ENCODE measurements around the gene SPECC1L.

Gene SPECC1L

GRCh38 chr22:24410110-24410856 is 139.7 kb downstream of the SPECC1L start:
- no peak overlapping the region for H3K9ac ChIP-seq (ENCODE audit: low read length)

DNA sequence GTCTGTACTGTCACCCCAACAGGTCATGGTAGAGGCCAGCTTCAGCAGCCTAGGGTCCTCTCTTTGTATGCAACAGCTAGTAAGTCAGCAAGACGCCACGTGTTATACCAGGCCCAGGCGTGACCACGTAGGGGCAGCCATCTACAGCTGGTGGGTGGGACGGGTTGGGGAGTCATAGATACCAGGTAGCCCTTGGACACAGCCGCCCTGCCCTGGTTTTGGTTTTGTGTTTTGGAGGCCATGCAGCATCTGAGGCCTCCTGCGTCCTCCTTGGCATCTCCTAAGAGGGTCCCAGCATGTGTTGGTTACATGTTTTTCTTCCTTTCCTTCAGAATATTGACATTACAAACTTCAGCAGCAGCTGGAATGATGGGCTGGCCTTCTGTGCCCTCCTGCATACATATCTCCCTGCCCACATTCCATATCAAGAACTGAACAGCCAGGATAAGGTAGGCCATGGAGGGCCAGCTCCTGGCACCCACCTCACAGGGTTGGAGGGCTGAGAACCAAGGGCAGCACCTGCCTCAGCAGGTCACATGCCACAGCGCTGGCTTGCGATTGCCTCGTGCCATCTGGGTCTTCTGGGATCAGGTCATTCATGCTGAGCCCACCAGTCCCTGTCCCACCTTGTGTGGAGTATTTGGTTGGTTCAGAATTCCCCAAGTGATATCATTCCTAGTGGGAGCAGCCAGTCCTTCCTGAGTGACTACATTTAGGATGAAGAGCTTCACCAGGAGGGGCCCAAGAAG is 140.8 kb downstream of the SPECC1L start:
- Histone ChIP-seq H3K27me3 (ENCODE audit: control insufficient read depth, insufficient read depth, low read length) (no peaks in the 10 kb centered on the region), H3K4me1 (ENCODE audit: control insufficient read depth, insufficient read depth, low read length) (no peaks in the 10 kb centered on the region), H3K9ac (ENCODE audit: low read length) (no peak overlapping the region), H3K9me3 (ENCODE audit: control insufficient read depth, low read length) (no peaks in the 10 kb centered on the region), H3K4me3 (ENCODE audit: low read length) (no peak overlapping the region), H3K36me3 (ENCODE audit: control insufficient read depth, insufficient read depth, low read length) (peaks cover 10% of the 10 kb centered on the region)

More at GRCh38 chr22:24410110-24410856, 139.7 kb downstream of the SPECC1L start:
- Histone ChIP-seq H3K36me3 (ENCODE audit: control insufficient read depth, insufficient read depth, low read length) (peaks cover 10% of the 10 kb centered on the region), H3K27me3 (ENCODE audit: control insufficient read depth, insufficient read depth, low read length) (no peaks in the 10 kb centered on the region), H3K4me3 (ENCODE audit: low read length) (no peak overlapping the region), H3K4me1 (ENCODE audit: control insufficient read depth, insufficient read depth, low read length) (no peaks in the 10 kb centered on the region), H3K9me3 (ENCODE audit: control insufficient read depth, low read length) (no peaks in the 10 kb centered on the region)

GRCh38 chr22:24412274-24412673 is 141.6 kb downstream of the SPECC1L start:
- Histone ChIP-seq H3K9me3 (ENCODE audit: control insufficient read depth, low read length) (no peaks in the 10 kb centered on the region), H3K36me3 (ENCODE audit: control insufficient read depth, insufficient read depth, low read length) (peaks cover 10% of the 10 kb centered on the region), H3K27me3 (ENCODE audit: control insufficient read depth, insufficient read depth, low read length) (no peaks in the 10 kb centered on the region), H3K4me3 (ENCODE audit: low read length) (no peak overlapping the region), H3K4me1 (ENCODE audit: control insufficient read depth, insufficient read depth, low read length) (no peaks in the 10 kb centered on the region), H3K9ac (ENCODE audit: low read length) (no peak overlapping the region)

DNA sequence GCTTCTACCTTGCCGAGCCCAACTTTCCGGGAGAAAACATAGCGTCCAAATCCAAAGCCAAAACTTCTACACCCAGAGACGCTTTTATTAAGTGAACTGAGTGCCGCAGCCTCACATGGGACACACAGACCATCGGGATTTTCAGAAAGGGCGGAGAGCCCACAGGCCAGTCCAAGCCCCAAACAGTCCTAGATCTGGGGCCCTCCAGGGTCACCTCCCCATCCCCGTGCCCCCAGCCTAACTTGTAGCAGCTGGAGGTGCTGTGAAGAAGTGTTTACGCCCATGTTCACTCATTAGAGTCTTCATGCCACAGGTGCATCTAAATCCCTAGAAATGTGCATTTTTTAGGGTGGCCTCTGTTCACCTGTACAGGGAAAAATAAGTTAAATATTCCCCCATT is 142.6 kb downstream of the SPECC1L start:
- Histone ChIP-seq H3K4me1 (ENCODE audit: control insufficient read depth, insufficient read depth, low read length) (no peaks in the 10 kb centered on the region), H3K9me3 (ENCODE audit: control insufficient read depth, low read length) (no peaks in the 10 kb centered on the region), H3K9ac (ENCODE audit: low read length) (no peak overlapping the region), H3K4me3 (ENCODE audit: low read length) (no peak overlapping the region), H3K36me3 (ENCODE audit: control insufficient read depth, insufficient read depth, low read length) (peaks cover 10% of the 10 kb centered on the region), H3K27me3 (ENCODE audit: control insufficient read depth, insufficient read depth, low read length) (no peaks in the 10 kb centered on the region)

GRCh38 chr22:24413736-24414385 is 143.2 kb downstream of the SPECC1L start:
- Histone ChIP-seq H3K9me3 (ENCODE audit: control insufficient read depth, low read length) (no peaks in the 10 kb centered on the region), H3K4me1 (ENCODE audit: control insufficient read depth, insufficient read depth, low read length) (no peaks in the 10 kb centered on the region), H3K36me3 (ENCODE audit: control insufficient read depth, insufficient read depth, low read length) (peaks cover 10% of the 10 kb centered on the region), H3K27me3 (ENCODE audit: control insufficient read depth, insufficient read depth, low read length) (no peaks in the 10 kb centered on the region), H3K9ac (ENCODE audit: low read length) (no peak overlapping the region), H3K4me3 (ENCODE audit: low read length) (no peak overlapping the region)

GRCh38 chr22:24414523-24414922 is 143.9 kb downstream of the SPECC1L start:
- no peaks in the 10 kb centered on the region for H3K4me1 ChIP-seq (ENCODE audit: control insufficient read depth, insufficient read depth, low read length)
- H3K9me3 ChIP-seq (ENCODE audit: control insufficient read depth, low read length), result no peaks in the 10 kb centered on the region
- no peaks in the 10 kb centered on the region for H3K27me3 ChIP-seq (ENCODE audit: control insufficient read depth, insufficient read depth, low read length)
- H3K9ac ChIP-seq (ENCODE audit: low read length), result no peak overlapping the region
- H3K36me3 ChIP-seq (ENCODE audit: control insufficient read depth, insufficient read depth, low read length), result peaks cover 10% of the 10 kb centered on the region
- no peak overlapping the region for H3K4me3 ChIP-seq (ENCODE audit: low read length)

DNA sequence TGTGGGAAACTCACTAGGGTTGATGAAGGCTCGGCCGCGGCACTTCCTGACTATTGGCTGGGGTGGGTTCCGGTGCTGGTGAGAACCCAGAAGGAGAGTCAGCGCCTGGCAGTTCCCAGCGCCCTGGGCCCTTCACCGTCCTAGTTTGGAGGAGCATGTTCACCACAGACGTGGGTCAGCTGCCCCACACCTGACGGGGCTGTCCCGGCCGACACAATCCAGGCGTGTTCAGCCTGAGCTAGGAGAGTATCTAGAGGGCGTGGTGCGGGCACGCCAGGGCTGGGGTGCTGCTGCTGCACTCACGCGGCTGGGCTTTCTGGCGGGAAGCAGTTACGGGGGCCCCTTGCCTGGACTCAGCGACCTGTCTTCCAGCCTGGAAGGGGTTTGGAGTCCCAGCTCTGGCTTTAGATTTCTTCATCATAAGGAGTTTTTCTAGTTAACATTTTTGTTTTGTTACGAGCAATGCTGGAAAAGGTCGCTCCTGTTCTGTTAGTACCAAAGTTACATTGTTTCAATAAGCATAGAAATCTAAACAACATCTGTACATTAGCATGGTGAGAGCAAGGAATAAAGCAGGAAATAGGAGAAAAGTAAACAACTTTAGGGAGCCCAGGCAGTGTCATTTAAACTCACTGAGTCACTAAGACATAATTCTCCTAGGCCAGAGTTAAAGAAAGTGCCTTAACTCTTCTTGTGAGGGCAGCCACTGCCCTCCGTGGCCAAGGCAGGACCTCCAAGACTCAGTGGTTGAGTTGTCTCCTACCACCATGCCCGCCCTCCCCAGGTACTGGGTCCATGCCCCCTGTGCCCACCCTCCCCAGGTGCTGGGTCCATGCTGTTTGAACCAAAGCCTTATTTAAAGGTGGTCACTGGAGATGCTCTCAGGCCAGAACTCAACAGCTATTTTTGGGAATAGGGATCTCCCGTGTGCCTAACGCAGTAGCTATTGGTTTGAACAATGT is 144.6 kb downstream of the SPECC1L start:
- Histone ChIP-seq H3K4me1 (ENCODE audit: control insufficient read depth, insufficient read depth, low read length) (no peaks in the 10 kb centered on the region), H3K27me3 (ENCODE audit: control insufficient read depth, insufficient read depth, low read length) (peaks cover 7% of the 10 kb centered on the region), H3K9me3 (ENCODE audit: control insufficient read depth, low read length) (no peaks in the 10 kb centered on the region), H3K36me3 (ENCODE audit: control insufficient read depth, insufficient read depth, low read length) (peaks cover 10% of the 10 kb centered on the region), H3K9ac (ENCODE audit: low read length) (no peak overlapping the region), H3K4me3 (ENCODE audit: low read length) (no peak overlapping the region)

DNA sequence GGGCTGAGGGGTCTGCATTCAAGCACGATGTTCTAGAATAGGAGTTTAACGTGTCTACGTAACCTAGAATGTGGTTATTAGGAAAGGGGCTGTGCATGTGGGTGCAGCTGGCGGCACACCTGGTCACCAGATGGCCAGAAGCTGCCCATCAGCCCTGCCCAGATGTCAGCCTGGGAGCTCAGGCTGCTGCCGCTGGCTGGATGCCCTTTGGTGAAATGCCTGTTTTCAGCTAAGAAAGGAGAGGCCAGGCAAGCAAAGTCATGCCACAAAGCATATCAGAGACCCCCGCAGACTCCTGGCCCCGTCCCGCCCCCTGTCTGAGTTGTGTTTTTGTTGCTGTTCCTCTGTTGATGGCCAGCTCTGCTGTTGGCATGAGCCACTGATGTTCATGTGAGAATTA is 145.5 kb downstream of the SPECC1L start:
- Histone ChIP-seq H3K4me1 (ENCODE audit: control insufficient read depth, insufficient read depth, low read length) (no peaks in the 10 kb centered on the region), H3K9me3 (ENCODE audit: control insufficient read depth, low read length) (no peaks in the 10 kb centered on the region), H3K4me3 (ENCODE audit: low read length) (no peak overlapping the region), H3K9ac (ENCODE audit: low read length) (no peak overlapping the region), H3K27me3 (ENCODE audit: control insufficient read depth, insufficient read depth, low read length) (peaks cover 14% of the 10 kb centered on the region), H3K36me3 (ENCODE audit: control insufficient read depth, insufficient read depth, low read length) (peaks cover 10% of the 10 kb centered on the region)

DNA sequence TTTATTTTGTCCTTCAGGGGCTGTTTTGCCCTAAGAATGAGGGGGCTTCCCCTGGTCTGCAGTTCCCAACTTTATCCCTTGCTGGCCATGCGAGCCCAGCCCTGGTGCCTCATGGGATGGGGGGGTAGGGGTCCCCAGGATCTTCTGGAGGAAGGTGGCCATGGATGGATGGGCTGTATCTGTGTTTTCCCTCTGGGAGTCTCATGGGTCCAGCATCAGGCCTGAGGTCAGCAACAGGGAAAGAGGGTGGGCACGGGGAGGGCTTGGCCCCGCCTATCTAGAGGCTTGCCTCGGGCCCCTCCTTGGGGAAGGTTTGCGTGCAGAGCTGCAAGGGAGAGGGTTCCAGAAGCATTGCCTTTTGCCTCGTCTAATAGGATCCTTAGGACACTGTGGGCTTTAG is 146.0 kb downstream of the SPECC1L start:
- no peak overlapping the region for H3K4me3 ChIP-seq (ENCODE audit: low read length)
- peaks cover 8% of the 10 kb centered on the region for H3K36me3 ChIP-seq (ENCODE audit: control insufficient read depth, insufficient read depth, low read length)

GRCh38 chr22:24417200-24417599 is 146.6 kb downstream of the SPECC1L start:
- no peaks in the 10 kb centered on the region for H3K4me1 ChIP-seq (ENCODE audit: control insufficient read depth, insufficient read depth, low read length)
- peaks cover 23% of the 10 kb centered on the region for H3K27me3 ChIP-seq (ENCODE audit: control insufficient read depth, insufficient read depth, low read length)
- no peaks in the 10 kb centered on the region for H3K9me3 ChIP-seq (ENCODE audit: control insufficient read depth, low read length)
- no peak overlapping the region for H3K4me3 ChIP-seq (ENCODE audit: low read length)
- peaks cover 5% of the 10 kb centered on the region for H3K36me3 ChIP-seq (ENCODE audit: control insufficient read depth, insufficient read depth, low read length)
- no peak overlapping the region for H3K9ac ChIP-seq (ENCODE audit: low read length)

More for the DNA sequence above, 146.0 kb downstream of the SPECC1L start:
- H3K9me3 ChIP-seq (ENCODE audit: control insufficient read depth, low read length), result no peaks in the 10 kb centered on the region
- no peaks in the 10 kb centered on the region for H3K4me1 ChIP-seq (ENCODE audit: control insufficient read depth, insufficient read depth, low read length)
- H3K9ac ChIP-seq (ENCODE audit: low read length), result no peak overlapping the region
- peaks cover 17% of the 10 kb centered on the region for H3K27me3 ChIP-seq (ENCODE audit: control insufficient read depth, insufficient read depth, low read length)

DNA sequence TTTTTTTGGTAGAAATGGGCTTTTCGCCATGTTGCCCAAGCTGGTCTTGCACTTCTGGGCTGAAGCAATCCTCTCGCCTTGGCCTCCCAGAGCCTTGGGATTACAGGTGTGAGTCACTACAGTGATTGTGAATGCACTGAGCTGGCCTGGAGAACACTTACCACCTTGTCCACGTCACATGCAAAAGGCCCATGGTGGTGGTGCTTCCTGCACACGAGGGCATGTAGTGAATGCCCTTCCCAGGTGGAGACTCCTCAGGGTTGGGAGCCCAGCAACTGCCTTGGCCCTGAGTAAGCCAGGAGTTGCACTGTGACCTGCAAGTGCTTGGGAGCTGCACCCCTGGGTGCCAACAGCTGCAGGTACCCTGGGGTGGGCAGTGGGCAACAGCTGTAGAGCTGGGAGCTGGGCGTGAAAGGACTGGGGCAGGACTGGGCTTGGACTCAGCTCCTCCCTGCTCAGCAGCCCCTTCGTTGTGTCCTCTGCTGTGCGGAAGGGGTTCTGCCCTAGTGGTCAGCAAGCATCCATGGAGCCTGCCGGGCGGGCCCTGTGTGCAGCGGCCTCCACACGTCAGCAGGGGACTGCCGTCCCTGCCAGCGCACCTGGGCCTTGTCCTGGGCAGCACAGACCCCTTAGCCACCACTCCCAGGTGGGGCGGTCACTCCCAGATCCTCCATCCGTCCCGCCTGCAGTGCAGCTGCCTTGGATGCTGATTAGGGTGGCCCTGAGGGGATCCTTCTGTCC is 147.4 kb downstream of the SPECC1L start:
- Histone ChIP-seq H3K4me3 (ENCODE audit: low read length) (no peak overlapping the region), H3K9ac (ENCODE audit: low read length) (no peak overlapping the region), H3K9me3 (ENCODE audit: control insufficient read depth, low read length) (no peaks in the 10 kb centered on the region), H3K36me3 (ENCODE audit: control insufficient read depth, insufficient read depth, low read length) (no peaks in the 10 kb centered on the region), H3K4me1 (ENCODE audit: control insufficient read depth, insufficient read depth, low read length) (no peaks in the 10 kb centered on the region), H3K27me3 (ENCODE audit: control insufficient read depth, insufficient read depth, low read length) (peaks cover 29% of the 10 kb centered on the region)
